NOMO-1 treated with DMSO at 0.1 percent for 48 hours (cell line): ENCODE data around the gene OR6B1.
"Not testable (repeated sequence)": the region's sequence is repeated elsewhere in the genome, so short reads cannot be mapped to it uniquely, and the experiment has no call there.

Experiments
- DNase-seq: peaks from one replicate; lab custom pipeline; 2025; ENCODE audit not compliant: unreplicated experiment; lab: John Stamatoyannopoulos, UW

Gene OR6B1

DNA sequence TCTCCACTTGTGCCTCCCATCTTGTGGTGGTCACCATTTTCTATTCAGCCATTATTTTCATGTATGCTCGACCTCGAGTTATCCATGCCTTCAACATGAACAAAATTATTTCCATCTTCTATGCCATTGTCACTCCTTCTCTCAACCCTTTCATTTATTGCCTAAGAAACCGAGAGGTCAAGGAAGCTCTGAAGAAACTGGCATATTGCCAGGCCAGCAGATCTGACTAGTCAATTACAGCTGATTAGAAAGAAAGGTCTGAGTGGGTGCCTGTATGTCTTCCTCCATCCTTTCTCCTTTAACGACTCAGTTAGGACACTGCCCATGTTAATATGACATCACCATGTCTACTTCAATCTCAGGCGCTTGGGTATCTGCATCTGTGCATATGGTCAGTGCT is 4.6 kb downstream of the OR6B1 start:
- no peak for DNase-seq

DNA sequence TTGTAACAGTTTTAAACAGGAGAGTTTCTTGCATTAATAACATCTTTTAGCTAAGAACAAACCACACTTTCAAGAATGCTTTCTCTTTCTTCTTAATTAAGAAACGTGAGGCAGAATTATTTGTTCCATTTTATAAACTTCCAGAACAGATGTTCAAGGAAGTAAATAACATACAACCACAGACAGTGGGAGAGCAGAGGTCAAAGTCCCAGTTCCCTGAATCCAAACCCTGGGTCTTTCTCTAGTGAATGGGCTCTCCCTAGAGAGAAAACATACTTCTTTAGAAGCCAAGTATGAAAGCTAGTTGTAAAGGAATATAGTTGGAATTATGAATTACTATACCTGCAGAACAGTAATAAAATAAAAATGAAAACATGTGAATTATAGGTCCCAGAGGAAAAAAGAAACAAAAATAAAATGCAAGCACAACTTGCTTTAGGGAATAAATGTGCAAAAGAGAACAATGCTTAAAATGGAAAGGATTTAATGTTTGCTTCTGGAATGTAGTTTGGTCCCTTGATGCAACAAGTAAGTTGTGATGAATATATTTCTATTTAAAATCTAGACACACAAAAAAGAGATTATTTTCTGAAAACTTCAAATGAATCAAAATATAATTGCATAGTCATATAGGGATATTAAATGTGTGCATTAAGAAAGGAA is 6.0 kb downstream of the OR6B1 start:
- DNase-seq: no peak

DNA sequence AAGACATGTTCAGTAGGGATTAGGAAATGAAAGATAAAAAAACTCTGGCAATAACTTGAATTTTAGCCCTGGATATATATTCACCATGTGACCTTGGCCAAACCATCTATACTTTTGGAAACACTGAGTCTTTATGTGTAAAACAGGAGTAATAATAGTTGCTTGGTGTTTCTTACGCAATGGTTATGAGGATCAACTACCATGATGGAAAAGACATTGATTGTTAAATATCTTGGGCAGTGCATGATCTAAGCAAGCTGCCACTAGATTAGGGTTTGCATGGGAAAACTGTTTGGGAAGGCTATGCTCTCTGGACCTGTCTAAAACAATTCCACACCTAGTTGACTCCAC is 6.5 kb downstream of the OR6B1 start:
- no peak for DNase-seq

DNA sequence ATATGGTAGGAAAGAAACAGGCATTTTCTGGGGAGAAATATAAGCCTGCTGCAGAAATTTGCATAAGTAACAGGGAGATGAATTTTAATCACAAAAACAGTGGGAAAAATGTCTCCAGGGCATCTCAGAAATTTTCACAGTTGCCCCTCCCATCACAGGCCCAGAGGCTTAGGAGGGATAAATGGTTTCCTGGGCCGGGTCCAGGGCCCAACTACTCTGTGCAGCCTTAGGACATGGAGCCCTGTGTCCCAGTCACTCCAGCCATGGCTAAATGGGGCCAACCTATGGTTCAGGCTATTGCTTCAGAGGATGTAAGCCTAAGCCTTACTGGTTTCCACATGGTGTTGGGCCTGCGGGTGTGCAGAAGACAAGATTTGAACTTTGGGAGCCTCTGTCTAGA is 9.2 kb downstream of the OR6B1 start:
- DNase-seq: no peak

DNA sequence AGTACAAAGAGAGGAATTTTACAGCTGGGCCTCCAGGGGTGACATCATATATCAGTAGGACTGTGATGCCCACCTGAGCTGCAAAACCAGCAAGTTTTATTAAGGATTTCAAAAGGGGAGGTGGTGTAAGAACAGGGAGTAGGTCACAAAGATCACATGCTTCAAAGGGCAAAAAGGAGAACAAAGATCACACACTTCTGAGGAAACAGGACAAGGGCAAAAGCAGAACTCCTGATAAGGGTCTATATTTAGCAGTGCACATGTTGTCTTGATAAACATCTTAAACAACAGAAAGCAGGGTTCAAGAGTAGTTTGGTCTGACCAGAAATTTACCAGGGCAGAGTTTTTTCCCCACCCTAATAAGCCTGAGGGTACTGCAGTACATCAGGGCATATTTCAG is 9.9 kb downstream of the OR6B1 start:
- DNase-seq: not testable (repeated sequence)

DNA sequence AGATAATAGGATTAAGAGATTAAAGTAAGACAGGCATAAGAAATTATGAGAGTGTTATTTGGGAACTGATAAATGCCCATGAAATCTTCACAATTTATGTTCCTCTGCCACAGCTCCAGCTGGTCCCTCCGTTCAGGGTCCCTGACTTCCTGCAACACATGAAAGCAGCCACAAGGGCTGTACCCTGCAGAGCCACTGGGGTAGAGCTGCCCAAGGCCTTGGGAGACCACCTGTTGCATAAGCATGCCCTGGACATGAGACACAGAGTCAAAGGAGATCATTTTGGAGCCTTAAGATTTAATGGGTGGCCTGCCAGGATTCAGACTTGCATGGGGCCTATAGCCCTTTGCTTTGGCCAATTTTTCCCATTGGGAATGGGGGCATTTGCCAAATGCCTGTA is 10.7 kb downstream of the OR6B1 start:
- DNase-seq: not testable (repeated sequence)

DNA sequence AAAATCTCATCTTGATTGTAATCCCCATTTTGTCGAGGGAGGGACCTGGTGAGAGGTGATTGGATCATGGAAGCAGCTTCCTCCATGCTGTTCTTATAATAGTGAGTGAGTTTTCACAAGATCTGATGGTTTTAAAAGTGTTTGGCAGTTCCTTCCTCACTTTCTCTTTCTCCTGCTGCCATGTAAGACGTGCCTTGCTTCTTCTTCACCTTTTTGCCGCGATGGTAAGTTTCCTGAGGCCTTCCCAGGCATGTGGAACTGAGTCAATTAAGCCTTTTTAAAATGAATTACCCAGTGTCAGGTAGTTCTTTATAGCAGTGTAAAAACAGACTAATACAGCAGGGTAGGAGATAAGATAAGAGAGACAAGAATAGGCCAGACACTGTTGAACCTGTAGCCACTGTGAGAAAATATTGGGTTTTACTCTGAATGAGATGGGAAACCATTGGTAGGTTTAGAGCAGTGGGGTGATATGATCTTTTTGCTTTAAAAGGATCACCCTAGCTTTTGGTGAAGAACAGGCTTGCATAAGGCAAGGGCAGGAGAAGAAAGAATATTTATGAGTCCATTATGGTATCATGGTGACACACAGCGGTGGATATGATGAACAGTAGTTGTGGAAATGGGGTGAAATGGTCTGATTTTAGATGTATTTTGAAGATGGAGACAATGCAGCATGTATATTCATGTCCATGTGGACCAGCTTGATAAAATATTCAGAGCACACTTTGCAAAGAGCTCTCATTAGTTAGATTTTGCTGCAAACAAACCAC is 11.5 kb downstream of the OR6B1 start:
- no peak for DNase-seq

DNA sequence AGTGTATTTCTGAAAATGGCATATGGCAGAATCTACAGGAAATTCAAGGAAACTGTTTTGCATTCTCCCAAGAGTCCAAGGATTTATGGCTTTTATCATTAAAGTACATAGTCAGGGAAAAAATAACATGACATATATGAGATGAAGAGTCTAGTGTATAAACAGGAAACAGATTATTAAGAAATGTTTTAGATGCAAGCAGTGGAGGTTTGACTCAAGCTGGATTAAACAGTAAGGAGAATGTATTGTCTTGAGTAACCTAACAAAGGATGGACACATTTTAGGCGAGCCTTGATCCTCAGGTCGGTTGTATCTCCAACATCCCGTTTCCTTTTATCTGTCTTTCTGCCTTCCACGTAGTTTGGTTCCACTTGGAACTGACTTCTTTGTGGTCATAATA is 17.9 kb downstream of the OR6B1 start:
- no peak for DNase-seq

DNA sequence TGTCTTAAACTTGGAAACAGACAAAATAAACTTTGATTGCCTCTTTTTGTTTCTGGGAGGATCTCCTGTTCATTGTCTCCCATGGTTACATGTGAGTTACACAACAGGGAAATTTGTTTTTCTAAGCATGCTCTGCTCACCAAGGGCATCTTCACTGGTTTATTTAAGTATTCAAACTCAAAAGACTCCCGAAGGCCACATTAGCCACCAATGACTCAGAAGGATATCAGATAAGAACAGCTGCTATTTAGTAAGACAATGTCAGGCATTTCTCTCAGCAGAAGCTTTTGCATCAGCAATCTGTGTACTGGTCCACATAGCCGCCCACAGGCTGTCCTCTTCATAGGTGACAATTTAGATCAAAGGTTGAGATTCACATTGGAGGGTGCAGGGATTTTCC is 19.3 kb downstream of the OR6B1 start:
- DNase-seq: no peak

DNA sequence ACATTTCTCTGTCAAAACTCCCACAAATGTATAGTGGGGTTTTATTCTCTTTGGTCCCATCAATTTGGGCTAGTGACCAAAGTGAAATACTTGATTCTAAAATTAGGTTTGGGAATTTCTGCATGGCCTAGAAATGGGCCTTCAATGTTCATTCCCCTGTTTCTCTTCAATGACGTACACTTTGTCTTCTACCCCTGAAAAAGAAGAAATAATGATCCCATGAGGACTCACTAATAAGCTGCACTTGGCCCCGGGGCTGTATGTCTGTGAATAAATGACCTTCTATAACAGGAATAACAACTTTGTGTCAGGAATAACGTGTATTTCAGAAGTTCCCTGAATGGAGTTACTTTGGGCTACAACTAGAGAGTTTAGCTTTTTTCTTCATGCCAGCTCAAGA is 20.2 kb downstream of the OR6B1 start:
- no peak for DNase-seq

DNA sequence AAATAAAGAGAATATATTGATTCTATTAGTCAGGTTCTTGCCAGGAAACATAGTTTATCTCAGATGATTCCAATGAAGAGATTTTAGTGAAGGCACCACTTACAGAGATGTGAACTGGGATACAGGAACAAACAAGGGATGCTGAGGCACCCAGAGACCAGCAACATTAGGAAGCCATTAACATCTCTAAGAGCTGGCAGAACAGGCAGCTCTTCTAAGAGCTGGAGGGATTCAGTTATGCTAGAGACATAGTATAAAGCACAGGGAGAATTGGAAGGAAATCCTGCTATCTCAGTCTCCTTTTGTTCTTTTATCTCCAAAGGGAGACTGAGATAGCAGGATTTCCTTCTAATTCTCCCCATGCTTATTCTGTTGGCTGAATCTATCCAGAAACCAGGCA is 22.0 kb downstream of the OR6B1 start:
- no peak for DNase-seq

DNA sequence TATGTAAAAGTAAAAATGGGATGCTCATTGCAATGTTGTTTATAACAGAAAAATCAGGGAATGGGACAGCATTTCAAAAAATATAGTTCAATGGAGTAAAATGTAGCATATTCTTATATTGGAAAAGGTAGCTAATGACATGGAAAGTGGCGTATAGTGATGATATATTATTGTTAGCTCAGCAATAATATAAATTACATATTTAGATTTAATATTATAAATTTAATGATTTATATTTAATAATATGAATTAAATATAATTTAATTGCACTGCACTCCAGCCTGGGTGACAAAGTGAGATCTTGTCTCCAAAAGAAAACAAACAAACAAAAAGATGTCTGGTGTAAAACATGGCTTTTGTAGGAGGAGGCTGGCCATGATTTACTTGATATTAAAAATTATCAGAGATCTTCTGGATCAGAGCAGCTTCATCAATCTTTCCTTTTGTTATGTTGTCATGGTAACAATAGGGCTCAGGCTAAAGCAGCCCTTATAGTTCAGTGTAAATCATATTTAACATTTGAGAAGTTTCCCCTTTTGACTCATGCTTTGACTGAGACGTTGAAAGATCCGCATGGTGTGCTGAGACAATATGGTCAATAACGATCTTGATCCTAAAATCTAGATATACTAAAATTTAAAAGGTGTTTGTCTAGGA is 23.2 kb downstream of the OR6B1 start:
- DNase-seq: no peak

DNA sequence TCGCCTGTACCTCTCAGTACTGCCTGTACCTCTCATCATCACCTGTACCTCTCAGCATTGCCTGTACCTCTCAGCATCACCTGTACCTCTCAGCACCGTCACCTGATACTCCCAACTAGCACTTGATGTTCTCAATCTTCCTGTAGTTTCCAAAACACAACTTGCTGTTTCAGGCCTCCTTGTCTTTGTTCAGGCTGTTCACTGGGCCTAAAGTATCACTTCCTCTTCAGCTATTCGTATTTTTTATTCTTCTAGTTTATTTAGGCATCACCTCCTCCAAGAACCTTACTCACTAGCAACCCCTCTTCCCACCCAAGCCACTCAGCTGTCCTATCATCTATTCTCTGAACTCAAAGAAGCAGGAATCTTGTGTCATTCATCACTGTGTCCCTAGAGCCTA is 24.1 kb downstream of the OR6B1 start:
- no peak for DNase-seq

DNA sequence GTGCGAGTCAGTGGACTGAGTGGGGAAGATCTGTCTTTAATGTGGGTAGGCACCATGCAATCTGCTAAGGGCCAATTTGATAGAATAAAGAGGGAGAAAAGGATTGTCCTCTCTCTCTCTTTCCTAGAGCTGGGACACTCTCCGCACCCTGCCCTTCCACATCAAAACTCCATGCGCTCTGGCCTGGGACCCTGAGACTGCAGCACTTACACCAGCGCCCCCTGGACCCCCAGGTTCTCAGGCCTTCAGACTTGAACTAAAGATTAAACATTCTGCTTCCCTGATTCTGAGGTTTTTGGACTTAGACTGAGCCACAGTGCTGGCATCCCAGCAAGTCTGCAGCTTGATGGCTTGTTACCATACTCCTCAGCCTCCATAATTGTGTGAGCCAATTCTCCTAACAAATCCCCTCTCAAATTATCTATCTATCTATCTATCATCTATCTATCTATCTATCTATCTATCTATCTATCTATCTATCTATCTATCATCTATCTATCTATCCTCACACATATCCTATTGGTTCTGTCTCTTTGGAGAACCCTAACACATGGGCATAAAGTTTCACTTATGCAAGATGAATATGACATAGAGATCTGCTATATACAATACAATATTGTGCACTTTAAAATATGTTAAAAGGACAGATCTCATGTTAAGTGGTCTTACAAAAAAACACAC is 26.2 kb downstream of the OR6B1 start:
- no peak for DNase-seq

DNA sequence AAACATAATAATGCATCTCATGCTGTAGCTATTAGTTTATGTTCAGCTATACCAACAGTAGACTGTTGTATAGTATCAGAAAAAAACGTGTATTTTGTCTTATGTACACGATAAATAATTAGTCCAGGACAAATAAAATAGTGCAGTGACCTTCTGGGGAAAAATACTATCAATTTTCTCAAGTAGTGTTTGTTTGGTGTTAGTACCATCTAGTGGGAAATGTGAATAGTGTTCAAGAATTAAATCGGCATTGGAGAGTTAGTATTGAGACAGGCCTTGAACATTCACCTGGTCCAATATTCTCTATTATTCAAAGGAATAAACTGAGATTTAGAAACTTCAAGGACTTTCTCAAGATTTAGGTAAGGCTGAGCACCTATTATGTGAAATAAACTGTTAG is 26.9 kb downstream of the OR6B1 start:
- no peak for DNase-seq

DNA sequence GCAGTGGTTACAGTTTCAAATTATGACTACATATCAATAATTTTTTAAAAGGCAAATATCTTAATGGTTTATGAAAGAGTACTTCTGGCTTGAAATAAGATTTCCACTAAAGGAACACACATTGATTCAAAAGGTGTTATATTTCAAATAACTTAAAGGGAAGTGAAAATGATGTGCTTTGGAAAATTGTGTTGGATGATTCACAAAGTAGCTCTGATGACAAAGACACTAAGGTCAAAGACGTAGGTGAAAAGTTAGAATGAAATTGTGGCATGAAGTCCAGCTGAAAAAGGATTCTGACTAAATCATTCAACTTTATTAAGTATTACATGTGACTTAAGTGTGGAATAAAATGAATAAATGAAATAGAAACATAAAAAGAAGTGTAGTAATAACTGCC is 27.9 kb downstream of the OR6B1 start:
- DNase-seq: no peak

DNA sequence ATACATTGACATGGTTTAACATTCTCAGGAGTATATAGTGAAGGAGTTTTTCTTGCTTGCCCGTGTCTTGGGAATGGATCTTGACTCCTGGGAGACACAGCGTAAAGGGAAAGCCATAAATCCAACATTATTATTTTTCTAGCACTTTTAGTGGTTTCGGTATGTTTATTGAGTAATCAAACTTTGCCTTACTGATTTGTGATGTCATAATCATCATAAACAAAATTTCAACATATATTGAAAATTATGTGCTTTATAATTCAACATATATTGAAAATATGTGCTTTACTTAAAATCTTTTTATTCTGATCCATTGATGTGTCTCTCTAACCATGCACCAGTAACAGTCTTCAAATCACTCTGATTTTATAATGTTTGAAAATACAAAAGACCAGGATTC is 28.4 kb downstream of the OR6B1 start:
- DNase-seq: no peak

DNA sequence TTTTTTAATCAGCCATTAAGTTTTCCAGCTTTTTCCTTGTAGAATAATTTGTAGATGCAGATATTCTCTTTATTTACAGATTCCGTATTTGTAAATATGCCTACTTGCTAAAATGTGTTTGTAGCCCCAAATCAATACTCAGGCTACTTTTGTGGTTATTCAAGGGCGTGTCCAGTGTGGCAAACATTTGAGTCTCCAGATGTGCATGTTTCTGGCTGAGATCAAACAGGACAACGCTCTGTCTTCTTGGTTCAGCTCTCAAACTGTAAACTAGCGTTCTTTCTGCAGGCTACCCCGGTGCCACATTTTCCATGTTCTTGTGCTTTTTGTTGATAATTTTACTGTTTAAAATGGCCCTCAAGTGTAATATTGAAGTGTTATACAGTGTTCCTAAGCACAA is 32.4 kb downstream of the OR6B1 start:
- no peak for DNase-seq

DNA sequence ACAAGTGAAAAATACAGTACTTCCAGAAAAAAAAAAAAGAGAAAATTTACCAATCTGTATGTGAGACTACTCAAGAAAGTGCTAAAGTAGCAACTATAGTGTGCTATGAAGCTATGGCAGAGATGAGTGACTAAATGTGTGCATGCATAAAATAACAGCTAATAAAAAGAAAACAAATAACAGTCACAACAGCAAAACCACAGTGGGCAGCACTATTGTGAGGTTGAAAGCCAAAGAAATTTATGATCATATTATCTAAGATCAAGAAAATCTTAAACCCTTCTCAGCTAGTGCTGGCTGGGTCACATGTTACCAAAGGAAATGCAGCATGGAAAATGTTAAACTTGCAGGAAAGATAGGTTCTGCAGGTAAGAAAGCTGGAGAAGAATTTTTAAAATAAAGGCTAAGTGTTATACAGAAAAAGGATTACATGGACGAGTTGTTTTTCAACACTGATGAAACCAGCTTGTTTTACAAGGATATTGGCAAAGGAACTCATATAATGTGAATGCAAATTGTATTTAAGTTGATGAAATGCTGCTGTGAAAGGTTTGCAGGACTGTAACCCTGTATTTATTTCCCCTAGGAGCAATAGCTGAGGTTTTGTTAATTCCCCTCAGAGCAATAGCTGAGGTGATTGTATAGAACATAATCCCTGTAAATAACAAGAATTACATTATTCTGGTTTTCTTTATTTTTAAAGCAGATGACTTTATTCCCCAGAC is 33.0 kb downstream of the OR6B1 start:
- DNase-seq: no peak

DNA sequence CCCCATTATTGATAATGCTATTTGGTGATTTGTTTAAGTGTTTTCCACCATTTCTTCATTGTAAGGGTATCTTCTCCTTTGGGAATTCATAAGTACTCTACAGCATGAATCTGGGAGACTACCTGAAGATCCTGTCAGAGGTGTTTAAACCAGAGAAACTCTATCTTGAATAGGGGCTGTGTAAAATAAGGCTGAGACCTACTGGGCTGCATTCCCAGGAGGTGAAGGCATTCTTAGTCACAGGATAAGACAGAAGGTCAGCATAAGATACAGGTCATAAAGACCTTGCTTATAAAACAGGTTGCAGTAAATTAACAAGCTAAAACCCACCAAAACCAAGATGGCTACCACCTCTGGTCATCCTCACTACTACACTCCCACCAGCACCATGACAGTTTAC is 35.3 kb downstream of the OR6B1 start:
- no peak for DNase-seq

DNA sequence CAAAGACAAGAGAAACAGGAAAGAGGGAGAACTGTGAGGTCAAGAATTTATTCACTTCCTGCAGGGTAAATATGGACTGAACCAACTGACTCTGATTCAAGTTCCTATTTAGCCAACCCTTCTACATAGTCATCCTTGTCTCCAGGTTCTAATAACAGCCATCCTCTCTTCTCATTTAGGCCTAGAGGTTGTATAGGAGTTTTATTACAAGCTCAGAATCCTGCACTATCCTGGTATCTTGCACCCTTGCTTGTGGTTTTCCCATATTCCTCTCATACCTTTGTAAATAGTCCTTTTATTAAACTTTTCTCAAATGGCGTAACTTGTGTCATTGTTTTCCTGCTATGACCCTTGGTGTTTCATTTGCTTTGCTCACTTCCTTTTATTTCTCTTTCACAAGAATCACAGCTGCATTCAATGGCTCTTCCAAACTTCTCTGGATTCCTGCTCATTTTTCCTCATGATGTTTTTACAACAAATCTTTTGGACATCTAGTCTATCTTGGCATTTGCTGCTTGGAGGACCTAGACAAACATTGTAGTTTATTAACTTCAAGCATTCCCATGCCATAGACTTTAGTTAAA is 36.3 kb downstream of the OR6B1 start:
- DNase-seq: no peak
